Inflammatory macrophage (primary cell): ENCODE measurements around the gene BEGAIN.

Experiments
- DNase-seq, 2 donors: peaks; one replicate each; pipeline ENCODE4 v3.0.0-alpha.2; 2020 to 2022

Gene BEGAIN

DNA sequence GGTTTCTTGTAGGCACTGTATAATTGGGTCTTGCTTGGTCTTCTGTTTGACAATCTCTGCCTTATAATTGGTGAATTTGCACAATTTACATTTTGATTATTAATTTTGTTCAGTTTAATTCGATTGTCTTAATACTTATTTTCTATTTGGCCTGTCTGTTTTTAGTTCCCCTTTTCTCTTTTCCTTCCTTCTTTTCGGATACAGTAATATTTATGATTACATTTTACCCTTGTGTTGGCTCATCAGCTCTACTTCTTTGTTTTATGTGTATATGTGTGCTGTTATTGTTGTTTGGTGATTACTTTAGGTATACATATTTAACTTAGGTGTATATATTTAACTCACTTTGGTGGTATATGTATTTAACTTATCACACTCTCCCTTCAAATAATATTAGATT is 12.8 kb upstream of the BEGAIN start:
- peak in 1 of 2 donors; percentile 70 for DNase-seq

DNA sequence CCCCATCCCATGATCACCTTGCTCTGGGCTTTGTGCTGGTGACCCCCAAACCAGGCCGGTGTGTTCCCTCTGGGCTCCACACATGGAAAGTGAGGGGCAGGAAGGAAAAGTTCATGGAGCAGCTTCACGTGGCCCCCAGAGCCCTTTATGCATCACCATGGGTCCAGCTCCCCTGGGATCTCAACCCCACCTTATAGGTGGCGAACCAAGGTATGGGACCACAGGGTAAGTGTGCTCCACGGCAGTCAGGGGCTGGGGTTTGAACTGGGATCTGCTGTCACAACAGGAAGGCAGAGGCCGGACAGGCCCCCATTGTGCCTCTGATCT is 7.4 kb upstream of the BEGAIN start:
- DNase-seq = no peak

DNA sequence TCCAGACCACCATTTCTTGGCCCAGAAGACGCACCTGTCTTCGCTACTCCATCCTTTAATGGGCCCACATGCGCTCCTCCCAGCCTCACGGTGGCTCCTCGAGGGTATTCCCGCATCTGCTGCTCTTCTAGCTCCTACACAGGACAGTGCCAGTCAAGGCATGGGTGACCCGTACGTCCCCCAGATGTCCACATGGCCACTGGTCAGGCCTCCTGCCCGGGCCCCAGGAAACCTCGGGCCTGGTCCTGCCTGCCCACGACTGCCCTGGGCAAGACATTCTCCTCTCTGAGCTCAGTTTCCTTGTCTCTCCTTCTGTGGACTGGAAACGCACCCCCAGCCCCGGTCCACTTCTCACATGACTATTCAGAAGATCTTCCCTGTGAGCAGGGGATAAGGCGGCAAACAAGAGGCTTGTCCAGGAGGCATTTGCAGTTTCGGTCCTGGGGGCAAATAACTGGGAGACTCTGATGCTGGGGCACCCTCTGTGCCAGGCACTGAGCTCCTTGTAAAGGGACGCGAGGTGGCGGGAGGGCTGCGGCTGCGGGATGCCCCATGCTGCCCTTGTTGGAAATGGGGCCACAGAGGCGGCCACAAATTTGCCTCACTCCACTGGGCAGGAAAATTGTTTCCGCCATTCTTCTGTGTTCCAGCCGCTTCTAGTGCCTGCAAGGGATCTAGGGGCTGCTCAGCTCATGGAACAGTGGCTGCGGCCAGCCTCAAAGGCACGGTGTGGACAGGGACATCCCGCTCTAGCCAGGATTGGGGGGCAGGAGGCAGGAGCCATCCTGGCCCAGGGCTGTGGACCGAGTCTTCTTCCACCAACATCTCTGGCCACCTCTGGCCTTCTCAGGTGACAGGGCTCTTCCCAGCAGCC is 6.8 kb upstream of the BEGAIN start:
- no peak for DNase-seq

DNA sequence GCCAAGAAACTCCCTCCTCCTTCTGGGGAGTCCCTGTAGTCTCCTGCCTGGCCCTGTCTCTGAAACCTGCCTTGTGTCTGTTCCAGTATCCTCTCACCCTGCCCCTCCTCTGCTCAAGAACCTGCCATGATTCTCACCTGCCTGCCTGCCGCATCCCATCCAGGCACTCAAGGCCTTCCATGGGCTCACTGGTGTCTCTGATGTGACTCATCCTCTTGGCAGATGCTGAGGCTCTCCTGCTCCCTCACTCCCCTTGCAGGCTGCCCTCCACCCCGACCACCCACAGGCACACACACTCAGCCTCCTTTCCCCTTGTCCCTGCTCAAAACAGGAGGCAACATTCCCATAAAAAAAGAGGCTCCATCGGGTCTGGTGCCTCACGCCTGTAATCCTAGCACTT is 5.8 kb upstream of the BEGAIN start:
- DNase-seq = no peak

DNA sequence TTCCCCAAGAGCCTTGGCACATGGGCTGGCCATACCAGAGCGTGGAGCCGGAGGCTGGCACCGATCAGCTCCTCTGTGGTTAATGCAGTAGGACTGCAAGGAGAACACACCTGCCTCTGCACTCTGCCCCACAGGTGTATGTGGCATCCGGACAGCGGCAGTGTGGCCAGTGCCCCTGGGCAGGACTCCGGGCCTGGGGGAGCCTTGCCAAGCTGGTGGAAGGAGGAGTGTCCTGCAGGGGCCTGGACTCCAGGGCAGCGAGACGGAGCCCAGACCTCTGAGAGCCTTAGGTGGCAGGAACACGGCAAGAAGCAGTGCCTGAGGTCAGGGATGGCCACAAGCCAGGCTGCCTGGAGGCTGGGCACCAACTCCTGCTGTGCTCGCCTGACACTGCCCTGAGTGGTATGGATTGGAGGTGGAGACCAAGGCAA is 5.3 kb upstream of the BEGAIN start:
- no peak for DNase-seq

DNA sequence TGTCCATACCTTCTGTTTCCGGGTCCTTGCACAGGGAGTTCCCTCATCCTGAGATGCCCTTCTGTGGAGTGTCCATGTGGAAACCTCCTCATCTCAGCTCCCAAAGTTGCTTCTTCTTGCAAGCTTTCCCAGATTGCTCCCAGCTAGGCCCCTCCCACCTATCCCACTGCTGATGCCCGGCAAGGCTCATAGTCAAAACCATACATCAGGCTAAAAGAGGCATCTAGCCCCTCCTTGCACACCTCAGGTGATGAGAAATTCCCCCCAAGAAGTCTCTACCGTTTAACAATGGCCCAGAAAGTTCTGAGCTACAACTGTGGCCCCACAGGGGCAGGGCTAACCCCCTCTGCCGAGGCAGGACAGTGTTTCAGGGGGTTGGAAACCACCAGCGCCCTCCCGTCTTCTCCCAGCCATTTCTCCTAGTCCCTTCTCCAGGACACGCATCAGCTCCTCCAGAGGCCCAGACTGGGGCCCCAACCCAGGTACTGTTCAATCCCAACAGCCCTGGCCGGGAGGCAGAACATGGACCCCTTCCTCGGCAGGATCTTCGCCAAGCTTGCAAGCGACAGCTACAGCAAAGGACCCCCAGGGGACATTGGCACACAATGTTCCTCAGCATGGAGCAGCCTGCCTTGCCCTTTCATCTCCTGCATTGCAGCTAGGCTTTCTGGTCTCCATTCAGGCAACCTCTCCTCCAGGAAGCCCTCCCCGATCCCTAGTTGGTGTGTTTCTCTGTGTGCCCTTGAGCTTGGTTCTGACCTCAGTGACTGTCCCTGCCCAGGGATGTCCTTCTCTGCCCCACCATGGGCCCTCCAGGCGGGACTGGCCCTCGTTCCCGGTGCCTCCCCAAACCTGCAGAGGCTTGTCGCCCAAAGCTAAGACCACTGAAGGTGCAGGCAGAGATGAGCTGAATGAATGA is 4.5 kb upstream of the BEGAIN start:
- no peak for DNase-seq

DNA sequence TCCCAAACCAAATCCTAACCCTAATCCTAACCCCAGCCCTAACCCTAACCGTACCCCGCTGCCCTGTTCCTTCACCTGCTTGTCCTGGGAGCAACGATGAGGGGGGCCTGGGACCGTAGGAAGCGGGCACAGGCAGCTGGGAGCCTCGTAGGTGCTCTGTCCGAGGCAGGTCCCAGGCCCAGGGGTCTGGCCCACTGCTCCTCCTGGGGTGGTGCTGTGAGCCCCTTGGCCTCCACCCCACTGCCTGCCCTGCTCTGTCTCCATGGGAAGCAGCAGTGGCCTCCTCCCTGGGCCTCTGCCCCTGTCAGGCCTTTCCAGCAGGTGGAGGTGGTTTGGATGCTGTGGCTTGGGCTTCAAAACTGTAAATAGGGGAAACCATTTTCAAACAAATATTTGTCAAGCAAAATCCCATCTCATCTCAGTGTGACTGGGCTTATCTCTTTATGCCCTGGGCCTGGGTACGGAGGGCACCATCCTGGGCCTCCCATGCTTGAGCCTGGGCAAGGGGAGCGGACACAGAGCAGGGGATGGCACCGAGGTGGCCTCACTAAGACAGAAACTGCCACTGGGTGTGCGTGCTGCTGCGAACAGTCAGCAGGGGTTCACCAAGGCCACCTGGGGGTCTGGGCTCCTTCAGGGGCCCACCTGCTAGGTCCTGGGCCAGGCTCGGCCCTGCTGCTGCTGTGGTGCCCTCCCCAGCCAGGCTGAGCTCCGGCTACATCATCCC is 3.7 kb upstream of the BEGAIN start:
- DNase-seq = no peak

DNA sequence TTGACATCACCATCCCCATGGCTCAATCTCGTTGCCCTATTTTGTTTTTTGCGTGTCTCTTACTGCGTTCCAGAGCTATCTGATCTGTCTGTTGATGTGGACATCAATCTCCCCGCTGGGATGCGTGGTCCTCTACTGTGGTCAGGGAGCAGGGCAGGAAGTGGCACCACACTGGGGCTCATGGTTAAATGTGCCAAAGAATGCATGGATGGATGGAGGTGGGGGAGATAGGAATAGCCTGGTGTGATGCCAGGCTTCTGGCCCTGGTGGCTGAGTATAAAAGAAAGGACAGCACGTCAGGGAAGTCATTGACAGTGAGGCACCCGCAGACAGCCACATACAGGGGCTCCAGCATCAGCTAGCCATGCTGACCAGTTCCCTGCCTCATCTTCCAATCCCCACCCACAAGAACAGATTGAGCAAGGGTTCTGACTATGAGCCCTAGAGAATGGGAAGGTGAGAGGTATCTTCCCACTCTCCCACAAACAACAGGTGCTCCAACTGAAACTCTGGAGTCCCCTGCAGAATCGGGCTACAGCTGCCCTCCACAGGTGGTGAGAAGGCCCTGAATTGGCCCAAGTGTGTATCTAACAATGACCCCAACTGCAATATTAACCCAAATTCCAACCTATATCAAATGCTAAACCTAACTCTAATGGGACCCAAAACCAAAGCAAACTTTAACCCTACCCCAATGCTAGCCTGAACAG is 2.7 kb upstream of the BEGAIN start:
- DNase-seq = no peak

DNA sequence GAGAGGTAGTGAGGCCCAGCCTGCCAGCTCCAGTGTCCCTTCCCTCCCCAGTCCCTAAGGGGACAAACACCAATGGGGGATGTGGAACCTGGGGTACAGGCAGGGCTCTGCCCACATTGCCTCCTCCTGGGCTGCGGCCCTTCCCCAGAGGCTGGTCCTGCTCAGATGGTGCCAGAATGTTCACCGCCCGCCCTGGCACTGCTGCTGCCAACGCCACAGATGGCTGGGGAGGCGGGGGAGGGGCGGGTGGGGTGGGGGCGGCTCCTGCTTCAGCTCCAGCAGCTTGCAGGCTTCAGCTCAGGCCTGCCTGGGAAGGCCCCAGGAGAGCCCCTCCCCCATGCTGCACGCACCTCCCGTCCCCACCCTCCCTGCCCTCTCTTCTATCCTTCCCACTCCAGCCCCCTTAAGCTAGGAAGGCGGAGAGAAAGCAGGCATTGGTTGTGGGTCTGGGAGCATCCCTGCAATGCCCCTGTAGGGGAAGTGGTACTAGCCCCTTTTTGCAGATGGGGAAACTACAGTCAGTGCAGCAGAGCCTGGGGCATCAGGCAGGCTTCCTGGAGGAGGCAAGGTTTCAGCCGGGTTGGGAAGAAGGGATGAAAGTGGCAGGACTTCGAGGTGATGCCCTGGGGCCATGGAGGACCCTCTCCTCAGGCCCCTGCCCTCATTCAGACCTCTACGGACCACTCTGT is 2.0 kb upstream of the BEGAIN start:
- DNase-seq = no peak

DNA sequence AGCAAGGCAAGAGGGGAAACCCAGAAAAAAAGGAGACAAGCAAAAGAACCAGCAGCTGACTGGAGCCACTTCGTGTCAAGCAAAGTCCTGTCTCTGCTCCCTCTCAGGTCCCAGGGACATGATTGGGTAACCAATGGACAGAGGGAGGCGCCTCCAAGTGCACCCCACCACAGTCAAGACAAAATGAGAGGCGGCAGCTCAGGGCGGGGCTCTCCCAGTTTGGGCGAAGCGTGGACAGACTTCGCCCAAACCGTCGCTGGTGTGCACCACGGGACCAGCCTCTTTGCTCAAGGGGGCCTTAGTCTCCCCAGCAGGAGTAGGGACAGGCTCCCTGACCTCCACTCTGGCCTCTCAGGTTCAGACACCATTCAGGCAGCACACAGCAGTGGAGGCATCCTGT is 1.5 kb upstream of the BEGAIN start:
- DNase-seq = no peak

DNA sequence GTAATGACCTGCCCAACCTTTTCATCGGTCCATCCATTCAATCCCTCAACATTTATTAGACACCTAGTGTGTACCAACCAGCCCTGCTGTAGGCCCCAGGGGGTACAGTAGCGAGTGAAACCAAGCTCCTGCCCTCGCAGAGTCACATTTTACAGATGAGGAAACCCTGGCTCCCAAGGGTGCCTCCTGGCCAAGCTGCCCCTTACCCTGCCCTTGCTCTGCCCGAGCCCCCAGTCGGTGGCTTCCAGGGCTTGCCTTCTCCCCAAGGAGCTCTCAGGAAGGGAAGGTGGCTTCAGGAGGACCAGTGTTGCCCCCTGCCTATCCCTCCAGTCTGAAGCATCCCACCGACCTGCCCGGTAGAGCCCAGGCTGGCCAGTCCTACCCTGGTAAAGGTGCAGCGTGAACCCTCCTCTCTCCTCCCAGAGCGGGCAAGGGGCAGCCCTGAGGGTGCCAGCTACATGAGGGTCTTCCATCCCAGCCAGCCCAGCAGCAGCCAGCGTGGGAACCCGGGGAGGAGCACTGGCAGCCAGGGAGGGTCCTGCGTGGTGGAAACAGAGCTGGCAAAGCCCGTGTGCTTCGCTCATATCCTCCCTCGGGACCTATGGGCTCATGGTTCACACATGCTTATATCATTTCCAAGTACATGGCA is 670 bp upstream of the BEGAIN start:
- no peak for DNase-seq

DNA sequence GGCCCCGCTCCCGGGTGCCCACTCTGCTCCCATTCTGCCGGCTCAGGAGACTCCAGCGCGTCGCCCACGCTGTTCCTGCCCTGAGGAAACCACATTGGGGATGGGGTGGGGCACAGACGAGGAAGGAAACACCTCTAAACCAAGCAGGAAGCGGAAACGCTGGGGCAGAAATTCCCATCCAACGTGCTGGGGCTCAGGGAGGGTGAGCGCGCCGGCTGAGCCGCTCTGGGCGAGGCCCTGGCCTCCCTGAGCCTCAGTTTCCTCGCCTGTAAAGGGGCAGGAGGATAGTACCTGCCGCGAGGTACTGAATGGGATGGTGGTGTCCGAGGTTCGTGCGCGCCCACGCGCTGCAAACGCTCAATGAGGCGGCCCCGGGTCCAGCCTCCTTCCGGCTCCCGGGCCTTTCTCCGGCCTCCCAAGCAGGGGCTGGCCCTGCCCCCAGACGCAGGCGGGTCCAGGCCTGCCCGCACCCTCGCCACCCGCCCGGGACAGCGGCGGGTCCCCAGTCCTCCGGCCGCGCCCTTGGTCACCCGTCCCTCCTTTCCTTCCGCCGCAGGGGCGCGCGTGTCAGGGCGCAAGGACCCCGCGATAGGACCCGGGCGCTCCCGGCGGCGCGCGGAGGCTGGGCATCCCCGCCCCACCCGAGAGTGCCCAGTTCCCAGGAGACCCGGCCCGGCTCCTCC is 673 bp downstream of the BEGAIN start:
- peak in 1 of 2 donors; percentile 30 for DNase-seq

DNA sequence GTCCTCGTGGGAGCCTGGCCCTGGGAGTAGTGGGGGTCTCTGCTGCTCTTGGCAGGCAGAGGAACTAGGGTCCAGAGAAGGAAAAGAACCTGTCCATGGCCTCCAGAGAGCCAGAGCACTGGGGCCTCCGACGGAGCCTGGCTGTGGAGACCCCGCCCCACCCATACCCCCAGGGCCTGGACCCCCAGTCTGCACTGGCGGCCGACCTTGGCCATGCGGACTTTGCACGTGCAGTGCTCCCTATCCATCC is 1.1 kb downstream of the BEGAIN start:
- no peak for DNase-seq

DNA sequence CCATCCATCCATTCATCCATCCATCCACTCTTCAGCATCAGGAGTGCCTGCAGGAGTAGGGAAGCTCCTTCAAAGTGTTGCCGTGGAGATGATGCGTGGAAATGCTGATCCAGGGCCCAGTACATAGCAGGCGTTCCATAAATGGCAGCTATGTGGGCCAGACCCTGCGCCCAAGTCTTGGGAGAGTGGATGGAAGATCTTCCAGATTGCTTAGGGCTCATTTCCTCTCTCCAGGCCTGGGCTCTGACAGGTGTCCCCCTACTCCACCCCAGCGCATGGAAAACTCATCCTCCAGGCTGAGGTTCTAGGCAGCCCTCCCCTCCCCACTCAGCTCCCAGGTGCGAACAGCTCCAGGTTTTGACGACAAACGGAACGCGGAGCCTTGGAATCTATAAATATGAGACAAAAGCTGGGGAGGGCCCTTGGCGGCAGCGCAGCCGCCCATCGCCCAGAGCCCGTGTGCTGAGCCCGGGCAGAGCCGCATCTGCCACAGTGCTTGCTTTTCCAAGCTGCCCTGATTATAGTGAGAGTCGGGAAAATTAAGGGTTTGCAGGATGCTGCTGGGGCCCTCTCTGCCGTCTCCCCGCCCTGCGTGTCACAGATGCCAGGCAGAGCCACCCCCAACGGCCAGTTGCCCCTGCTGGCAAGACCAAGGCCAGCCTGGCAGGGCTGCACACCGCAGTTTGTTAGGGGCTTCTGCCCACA is 1.6 kb downstream of the BEGAIN start:
- DNase-seq = no peak

DNA sequence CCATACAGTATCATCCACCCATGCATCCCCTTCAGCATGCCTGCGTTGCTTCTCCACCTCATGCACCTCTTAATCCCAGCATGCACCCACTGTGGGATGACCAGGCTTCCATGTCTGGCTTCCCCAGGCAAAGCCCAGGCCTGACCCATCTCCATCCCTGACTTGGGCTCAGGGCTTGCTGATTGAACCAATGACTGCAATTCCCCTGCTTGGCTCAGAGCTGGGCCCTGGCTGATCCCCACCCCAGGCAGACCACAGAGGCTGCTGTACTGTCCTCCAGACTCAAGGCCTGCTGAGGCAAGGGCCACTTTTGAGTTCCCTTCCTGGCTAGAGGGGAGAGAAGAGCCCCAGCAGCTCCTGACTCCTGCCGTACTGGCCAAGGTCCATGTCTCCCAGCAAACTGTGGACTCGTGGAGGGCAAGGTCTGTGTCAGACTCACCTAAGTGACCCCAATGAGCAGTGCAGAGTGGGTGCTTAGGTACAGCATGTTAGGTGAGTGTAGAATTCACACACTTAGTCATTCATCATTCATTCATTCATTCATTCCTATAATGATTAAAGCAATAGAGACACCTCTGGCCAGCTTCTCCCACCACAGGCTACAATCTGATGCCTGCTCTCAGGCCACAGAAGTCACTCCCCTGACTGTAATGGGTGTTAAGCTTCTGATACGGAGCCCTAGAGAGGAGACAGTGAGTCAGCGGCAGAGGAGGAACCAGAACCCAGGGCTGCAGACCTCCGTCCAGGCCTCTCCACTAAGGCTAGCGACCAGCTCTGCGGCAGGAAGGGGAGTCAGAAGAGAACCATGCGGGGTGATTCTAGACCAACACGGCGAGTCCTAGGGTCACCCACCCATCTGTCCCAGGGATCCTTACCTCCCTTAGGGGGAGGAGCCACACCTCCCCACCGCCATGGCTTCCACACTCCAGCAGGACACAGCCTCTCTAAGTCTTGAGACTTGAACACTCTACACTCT is 2.9 kb downstream of the BEGAIN start:
- DNase-seq = no peak

DNA sequence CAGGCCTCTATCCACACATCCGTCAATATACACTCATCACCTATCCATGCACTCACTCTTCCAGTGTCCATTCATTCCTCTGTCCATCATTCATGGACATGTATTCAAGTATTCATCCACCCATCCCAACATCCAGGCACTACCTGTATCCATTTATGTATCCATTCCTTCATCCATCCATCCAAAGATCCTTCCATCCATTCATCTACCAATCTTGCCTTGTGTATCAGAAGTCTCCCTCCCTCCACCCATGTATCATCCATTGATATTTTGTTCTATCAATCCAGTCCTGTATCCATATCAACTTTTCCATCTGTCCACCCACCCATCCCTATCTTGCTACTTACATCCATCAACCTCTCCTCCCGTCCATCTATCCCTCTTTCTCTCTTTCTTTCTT is 4.0 kb downstream of the BEGAIN start:
- no peak for DNase-seq

DNA sequence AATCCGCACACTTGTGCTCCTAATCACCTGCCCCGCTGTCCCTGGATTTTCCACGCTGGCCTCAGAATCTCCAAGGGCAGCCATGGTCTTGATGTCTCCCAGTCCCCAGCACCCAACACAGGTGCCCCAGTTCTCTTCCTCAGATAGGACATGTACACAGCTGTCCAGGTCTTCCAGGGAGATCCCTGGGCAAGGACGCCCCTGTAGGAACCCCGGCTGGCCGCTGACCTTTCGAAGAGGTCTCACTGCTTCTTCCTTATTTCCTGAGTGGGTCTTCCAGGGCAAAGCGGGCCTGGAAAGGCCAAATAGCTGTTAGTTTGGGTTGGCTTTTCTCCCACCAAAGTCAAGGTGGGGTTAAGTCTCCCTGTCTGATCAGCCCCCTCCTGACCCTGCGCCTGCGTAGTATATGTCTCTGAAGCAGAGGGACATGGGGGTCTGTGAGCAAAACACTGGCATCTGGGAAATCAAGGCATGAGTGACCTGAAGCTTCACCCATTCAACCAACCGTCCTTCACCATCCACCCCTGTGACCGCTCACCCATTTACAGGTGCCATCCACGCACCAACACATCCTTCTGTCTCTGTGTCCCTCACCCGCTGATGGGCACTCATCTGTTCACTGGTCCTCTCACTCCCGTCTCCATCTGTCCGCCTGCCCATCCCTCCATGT is 4.6 kb downstream of the BEGAIN start:
- no peak for DNase-seq
